ENCODE measurements around the gene COQ10A.

DNA sequence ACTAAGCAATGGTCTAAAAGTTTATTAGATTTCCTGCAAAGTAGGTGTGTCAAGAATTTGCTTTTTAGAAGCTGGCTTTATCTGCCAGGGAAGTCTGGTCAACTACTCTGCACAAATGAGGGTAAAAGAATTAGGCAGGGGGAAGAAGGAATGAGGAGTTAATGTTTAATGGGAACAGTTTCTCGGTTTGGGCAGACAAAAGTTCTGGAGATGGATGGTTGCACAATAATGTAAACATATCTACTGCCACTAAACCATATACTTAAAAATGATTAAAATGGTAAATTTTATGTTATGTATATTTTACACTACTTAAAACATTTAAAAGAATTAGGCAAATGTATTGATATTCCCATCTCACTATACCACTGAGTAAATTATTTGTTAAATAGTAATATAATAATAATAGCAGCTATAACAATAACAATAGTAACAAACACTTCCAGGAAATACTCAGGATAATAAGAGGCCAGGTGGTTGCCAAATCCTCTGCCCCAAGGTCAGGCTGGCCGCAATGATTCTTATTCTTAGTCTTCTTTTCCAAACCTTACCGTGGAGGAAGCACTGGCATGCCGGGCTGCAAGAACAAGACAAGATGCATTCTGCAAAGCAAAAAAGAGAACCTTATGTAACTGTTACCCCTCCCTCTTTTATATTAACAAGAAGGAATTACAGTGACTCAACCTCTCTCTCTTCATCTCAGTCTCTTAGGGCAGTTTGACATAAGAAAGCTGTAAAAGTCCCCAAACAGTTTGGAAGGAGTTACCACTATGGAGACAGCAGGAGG lies 19.5 kb downstream of the COQ10A start:
- TF ChIP-seq, protein P1, sequence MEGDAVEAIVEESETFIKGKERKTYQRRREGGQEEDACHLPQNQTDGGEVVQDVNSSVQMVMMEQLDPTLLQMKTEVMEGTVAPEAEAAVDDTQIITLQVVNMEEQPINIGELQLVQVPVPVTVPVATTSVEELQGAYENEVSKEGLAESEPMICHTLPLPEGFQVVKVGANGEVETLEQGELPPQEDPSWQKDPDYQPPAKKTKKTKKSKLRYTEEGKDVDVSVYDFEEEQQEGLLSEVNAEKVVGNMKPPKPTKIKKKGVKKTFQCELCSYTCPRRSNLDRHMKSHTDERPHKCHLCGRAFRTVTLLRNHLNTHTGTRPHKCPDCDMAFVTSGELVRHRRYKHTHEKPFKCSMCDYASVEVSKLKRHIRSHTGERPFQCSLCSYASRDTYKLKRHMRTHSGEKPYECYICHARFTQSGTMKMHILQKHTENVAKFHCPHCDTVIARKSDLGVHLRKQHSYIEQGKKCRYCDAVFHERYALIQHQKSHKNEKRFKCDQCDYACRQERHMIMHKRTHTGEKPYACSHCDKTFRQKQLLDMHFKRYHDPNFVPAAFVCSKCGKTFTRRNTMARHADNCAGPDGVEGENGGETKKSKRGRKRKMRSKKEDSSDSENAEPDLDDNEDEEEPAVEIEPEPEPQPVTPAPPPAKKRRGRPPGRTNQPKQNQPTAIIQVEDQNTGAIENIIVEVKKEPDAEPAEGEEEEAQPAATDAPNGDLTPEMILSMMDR (IDR thresholded peaks at IDR 0.05) = no peak
- TF ChIP-seq POLR2A (IDR thresholded peaks at IDR 0.05) = no peak
